Measurements from ENCODE around the gene DLEU7.

GRCh38 chr13:50887151-50887550, 43.7 kb upstream of the DLEU7 start:
- TF ChIP-seq PPARA (CRISPR knock-in tag; IDR thresholded peaks at IDR 0.05; ENCODE audit: borderline replicate concordance) (no peak), ZNF565 (CRISPR knock-in tag; conservative IDR thresholded peaks at IDR 0.05; ENCODE audit: low read depth) (no peak), TCF4 (CRISPR knock-in tag; IDR thresholded peaks at IDR 0.05; ENCODE audit: borderline replicate concordance) (no peak), PATZ1 (CRISPR knock-in tag; IDR thresholded peaks at IDR 0.05; ENCODE audit: borderline replicate concordance) (no peak), ZNF8 (CRISPR knock-in tag; IDR thresholded peaks at IDR 0.05) (no peak), ZFP30 (CRISPR knock-in tag; IDR thresholded peaks at IDR 0.05) (no peak), BACH2 (CRISPR knock-in tag; IDR thresholded peaks at IDR 0.05; ENCODE audit: borderline replicate concordance) (no peak), ARNTL (CRISPR knock-in tag; IDR thresholded peaks at IDR 0.05; ENCODE audit: borderline replicate concordance, low read depth) (no peak), RARB (CRISPR knock-in tag; IDR thresholded peaks at IDR 0.05) (no peak), OSR1 (CRISPR knock-in tag; IDR thresholded peaks at IDR 0.05) (no peak)

Data from SK-N-SH treated with all-trans-retinoic acid at 6 μM for 48 hours (cell line).